IMR-90 (cell line): Measurements from ENCODE around the gene CYP2A7. TPM values are rescaled to one million over a fixed set of nuclear protein-coding genes. Genes with fewer than 3 reads are reported as not detected.

ENCODE experiments used
- ATAC-seq: fragments of 200-7000 bp; cut with Tn5 transposase; 2 replicates; pipeline ENCODE4 v1.9.1; 2020; ENCODE audit warnings: low read depth, mild to moderate bottlenecking, moderate library complexity
- BruUV-seq: library from RNA; stranded (reverse); fragments of 400-500 nt; replicated peaks from 2 replicates; lab custom pipeline; 2021; lab: Mats Ljungman, UMichigan
- CTCF ChIA-PET: fragments of 300-600 bp; formaldehyde crosslinking; extraction: SDS; loops from one replicate; lab custom pipeline; 2021; ENCODE audit warnings: antibody characterized with exemption; lab: Yijun Ruan, JAX
- POLR2A ChIA-PET: fragments of 300-600 bp; sonication (Branson Sonifier 250); formaldehyde crosslinking; loops from one replicate; lab custom pipeline; 2022; ENCODE audit warnings: antibody characterized with exemption; ENCODE audit not compliant: unreplicated experiment; lab: Charles Lee
- DNase-seq: peaks from one replicate; pipeline ENCODE4 v3.0.0; 2013
- H2AFZ ChIP-seq: replicated peaks from 2 replicates; pipeline ENCODE3; 2013; ENCODE audit warnings: low read length, mild to moderate bottlenecking; ENCODE audit not compliant: poor library complexity
- H2AK5ac ChIP-seq: 2 replicates; pipeline ENCODE4 v1.6.1; 2013; ENCODE audit warnings: low read depth, low read length, inconsistent platforms
- H2AK9ac ChIP-seq: replicated peaks from 2 replicates; pipeline ENCODE3; 2013; ENCODE audit warnings: mild to moderate bottlenecking, low read depth, low read length, moderate library complexity; ENCODE audit not compliant: poor library complexity
- H2BK120ac ChIP-seq: 2 replicates; pipeline ENCODE4 v1.6.1; 2013; ENCODE audit warnings: low read depth, low read length, inconsistent platforms
- H2BK15ac ChIP-seq: 3 replicates; pipeline ENCODE4 v1.6.1; 2013; ENCODE audit warnings: low read depth, low read length, inconsistent platforms
- H2BK20ac ChIP-seq: 2 replicates; pipeline ENCODE4 v1.6.1; 2013; ENCODE audit warnings: low read depth, mild to moderate bottlenecking, inconsistent platforms, low read length, moderate library complexity
- H2BK5ac ChIP-seq: 2 replicates; pipeline ENCODE4 v1.6.1; 2013; ENCODE audit warnings: mild to moderate bottlenecking, low read depth, low read length, inconsistent platforms; ENCODE audit not compliant: poor library complexity, severe bottlenecking
- H3K14ac ChIP-seq: replicated peaks from 2 replicates; pipeline ENCODE4 v1.6.1; 2013; ENCODE audit warnings: low read depth, low read length, inconsistent platforms
- H3K18ac ChIP-seq: 2 replicates; pipeline ENCODE4 v1.6.1; 2013; ENCODE audit warnings: low read depth, low read length, control low read depth
- H3K23ac ChIP-seq: 2 replicates; pipeline ENCODE4 v1.6.1; 2013; ENCODE audit warnings: low read depth, low read length, inconsistent platforms
- H3K27ac ChIP-seq: 2 replicates; pipeline ENCODE4 v1.5.1; 2013; ENCODE audit warnings: mild to moderate bottlenecking, control low read depth, low read length; ENCODE audit not compliant: insufficient read depth
- H3K27me3 ChIP-seq: 2 replicates; pipeline ENCODE4 v1.6.1; 2013; ENCODE audit warnings: low read length; ENCODE audit not compliant: control insufficient read depth, insufficient read depth
- H3K36me3 ChIP-seq: 2 replicates; pipeline ENCODE4 v1.6.1; 2013; ENCODE audit warnings: low read length, mixed read lengths; ENCODE audit not compliant: control insufficient read depth, insufficient read depth
- H3K4ac ChIP-seq: 2 replicates; pipeline ENCODE4 v1.6.1; 2013; ENCODE audit warnings: low read depth, low read length, inconsistent platforms
- H3K4me1 ChIP-seq: 2 replicates; pipeline ENCODE4 v1.6.1; 2013; ENCODE audit warnings: low read length, mixed read lengths; ENCODE audit not compliant: control insufficient read depth, insufficient read depth
- H3K4me2 ChIP-seq: 2 replicates; pipeline ENCODE4 v1.6.1; 2013; ENCODE audit warnings: low read depth, mild to moderate bottlenecking, control low read depth, low read length, moderate library complexity
- H3K4me3 ChIP-seq: 2 replicates; pipeline ENCODE4 v1.5.1; 2013; ENCODE audit warnings: low read depth, mild to moderate bottlenecking, control low read depth, low read length, moderate library complexity; ENCODE audit not compliant: insufficient read depth
- H3K56ac ChIP-seq: 2 replicates; pipeline ENCODE4 v1.6.1; 2013; ENCODE audit warnings: low read length, inconsistent platforms; ENCODE audit not compliant: insufficient read depth; ENCODE audit errors: extremely low read depth
- H3K79me1 ChIP-seq, 2 experiments: 2 replicates each; pipeline ENCODE4 v1.6.1; 2013; ENCODE audit warnings: low read length in 2 of 2, inconsistent platforms in 1 of 2, low read depth in 1 of 2
- H3K9ac ChIP-seq: 2 replicates; pipeline ENCODE4 v1.6.1; 2013; ENCODE audit warnings: low read depth, low read length, control low read depth
- H3K9me1 ChIP-seq: 2 replicates; pipeline ENCODE4 v1.6.1; 2013; ENCODE audit warnings: low read length, inconsistent platforms; ENCODE audit not compliant: insufficient read depth
- H3K9me3 ChIP-seq: 2 replicates; pipeline ENCODE4 v1.6.1; 2013; ENCODE audit warnings: low read length; ENCODE audit not compliant: control insufficient read depth, insufficient read depth
- H4K20me1 ChIP-seq: 2 replicates; pipeline ENCODE4 v1.6.1; 2013; ENCODE audit warnings: low read length, inconsistent platforms; ENCODE audit not compliant: insufficient read depth
- H4K5ac ChIP-seq: 2 replicates; pipeline ENCODE4 v1.6.1; 2013; ENCODE audit warnings: mild to moderate bottlenecking, low read depth, low read length, control low read depth
- H4K8ac ChIP-seq, 2 experiments: 2 replicates each; pipeline ENCODE4 v1.6.1; 2013; ENCODE audit warnings: low read depth in 2 of 2, low read length in 2 of 2, control low read depth in 1 of 2, inconsistent platforms in 1 of 2
- H4K91ac ChIP-seq: 2 replicates; pipeline ENCODE4 v1.6.1; 2013; ENCODE audit warnings: low read depth, low read length, inconsistent platforms; ENCODE audit not compliant: insufficient read depth
- BHLHE40 ChIP-seq: fragments of 150-350 bp; IDR thresholded peaks from 2 replicates; pipeline ENCODE4 v1.6.1; 2016; ENCODE audit warnings: mild to moderate bottlenecking, low read depth, low read length
- CEBPB ChIP-seq: IDR thresholded peaks from 2 replicates; pipeline ENCODE4 v1.6.1; 2012; ENCODE audit warnings: low read depth, low read length, improper control_type of control experiment
- FOS ChIP-seq: fragments of 150-350 bp; IDR thresholded peaks from 2 replicates; pipeline ENCODE4 v1.6.1; 2016; ENCODE audit warnings: low read depth, low read length
- MAFK ChIP-seq: IDR thresholded peaks from 2 replicates; pipeline ENCODE4 v1.6.1; 2012; ENCODE audit warnings: low read depth, low read length, improper control_type of control experiment
- MXI1 ChIP-seq: IDR thresholded peaks from 2 replicates; pipeline ENCODE4 v1.6.1; 2012; ENCODE audit warnings: low read depth, mild to moderate bottlenecking, low read length, moderate library complexity, borderline replicate concordance
- NFE2L2 ChIP-seq: fragments of 150-350 bp; IDR thresholded peaks from 2 replicates; pipeline ENCODE4 v1.6.1; 2016; ENCODE audit warnings: low read depth, mild to moderate bottlenecking, low read length
- POLR2A ChIP-seq: IDR thresholded peaks from 2 replicates; pipeline ENCODE4 v1.6.1; 2012; ENCODE audit warnings: mild to moderate bottlenecking, low read depth, low read length
- RAD21 ChIP-seq: IDR thresholded peaks from 2 replicates; pipeline ENCODE4 v1.6.1; 2012; ENCODE audit warnings: low read length, improper control_type of control experiment
- RCOR1 ChIP-seq: IDR thresholded peaks from 2 replicates; pipeline ENCODE4 v1.6.1; 2012; ENCODE audit warnings: mild to moderate bottlenecking, low read length, improper control_type of control experiment; ENCODE audit not compliant: insufficient replicate concordance
- SMC3 ChIP-seq: fragments of 150-350 bp; IDR thresholded peaks from 2 replicates; pipeline ENCODE4 v1.6.1; 2016; ENCODE audit warnings: low read depth, mild to moderate bottlenecking, antibody characterized with exemption, low read length, moderate library complexity
- WGBS, 2 experiments: methylation state at CpG; one replicate each; pipeline versions ENCODE4 v1.1.5 to v1.1.7; 2013; ENCODE audit warnings: missing lambda C conversion rate in 2 of 2; ENCODE audit not compliant: insufficient read length in 1 of 2; ENCODE audit errors: extremely low coverage in 2 of 2; 5-methylcytosine and 5-hydroxymethylcytosine counted together
- dilution Hi-C: fragments of 300-500 bp; cut with HindIII; formaldehyde crosslinking; loops from one replicate; pipeline ENCODE4 v1.14.3; 2018; ENCODE audit warnings: low sequenced_read_pairs; ENCODE audit not compliant: unreplicated experiment
- in situ Hi-C: fragments of 300-500 bp; cut with MboI; formaldehyde crosslinking; loops from 3 replicates; pipeline ENCODE4 v1.14.3; 2019; ENCODE audit warnings: low sequenced_read_pairs, inconsistent platforms, mixed read lengths
- intact Hi-C: fragments of 100-400 bp; cut with micrococcal nuclease; formaldehyde crosslinking; loops from 2 replicates; pipeline ENCODE4 v1.10.0; 2022
- polyA plus RNA-seq, 3 experiments: library from polyadenylated mRNA; depleted of rRNA; stranded (reverse); fragments of >200 nt; gene quantifications; 2 replicates each; pipeline ENCODE4 v1.2.3, GENCODE V29; 2012; ENCODE audit warnings: low replicate concordance in 1 of 3
- total RNA-seq: library from RNA; depleted of rRNA; stranded (reverse); fragments of >200 nt; gene quantifications from 2 replicates; pipeline ENCODE4 v1.2.3, GENCODE V29; 2012
- TF ChIP-seq, protein P1 (sequence below): fragments of 150-350 bp; IDR thresholded peaks from 2 replicates; pipeline ENCODE4 v1.6.1; 2017; ENCODE audit warnings: mild to moderate bottlenecking, antibody characterized with exemption, low read length, low read depth

Gene CYP2A7
- total and polyA plus RNA-seq, 2 of the 4 experiments (the other 2 are of a cell fraction) = not detected

DNA sequence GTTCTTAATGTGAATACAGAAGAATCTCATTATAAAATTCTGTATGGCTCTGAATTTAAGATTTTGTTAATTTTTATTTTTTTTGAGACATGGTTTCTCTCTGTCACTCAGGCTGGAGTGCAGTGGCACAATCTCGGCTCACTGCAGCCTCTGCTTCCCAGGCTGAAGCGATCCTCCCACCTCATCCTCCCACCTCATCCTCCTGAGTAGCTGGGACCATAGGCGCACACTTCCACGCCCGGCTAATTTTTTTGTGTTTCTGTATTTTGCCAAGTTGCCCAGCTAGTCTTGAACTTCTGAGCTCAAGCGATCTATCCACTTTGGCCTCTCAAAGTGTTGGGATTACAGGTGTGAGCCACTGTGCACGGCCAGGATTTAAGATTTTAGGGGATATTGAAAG is 14.3 kb downstream of the CYP2A7 start:
- in situ Hi-C loops (no loop called here), dilution Hi-C loops (no loop called here), intact Hi-C loops (no loop called here)
- Histone ChIP-seq H2BK15ac (no peak overlapping the region), H2AK9ac (no peak overlapping the region), H3K4me2 (no peak overlapping the region), H3K4ac (no peak overlapping the region), H3K4me3 (no peak overlapping the region), H3K56ac (no peak overlapping the region), H2BK120ac (no peak overlapping the region), H2AFZ (no peak overlapping the region), H2BK5ac (no peak overlapping the region), H3K18ac (no peak overlapping the region), H3K27ac (no peak overlapping the region), H3K9me3 (no peaks in the 10 kb centered on the region), H3K79me1 (no peaks in the 10 kb centered on the region), H2AK5ac (no peak overlapping the region), H4K8ac (no peak overlapping the region), H3K9ac (no peak overlapping the region), H3K36me3 (no peaks in the 10 kb centered on the region), H3K14ac (no peak overlapping the region), H3K4me1 (no peaks in the 10 kb centered on the region), H2BK20ac (no peak overlapping the region), H4K91ac (no peak overlapping the region), H3K9me1 (no peaks in the 10 kb centered on the region), H3K23ac (no peak overlapping the region), H3K27me3 (peaks cover 2% of the 10 kb centered on the region; the same call in 1 of the 2 replicates), H4K20me1 (no peaks in the 10 kb centered on the region), H4K5ac (no peak overlapping the region)
- BruUV-seq = no TSS peak
- WGBS, 2 experiments = 76% methylated on average over 5 of the region's 7 CpGs; no CpG with 5 or more reads in 1 of the 2 experiments
- CTCF ChIA-PET = no interaction called here
- no peak for ATAC-seq
- POLR2A ChIA-PET = no interaction called here
- no peak for DNase-seq
- TF ChIP-seq MAFK (no peak), RAD21 (no peak), SMC3 (no peak), POLR2A (no peak), RCOR1 (no peak), NFE2L2 (no peak), MXI1 (no peak), FOS (no peak), BHLHE40 (no peak), CEBPB (no peak)
- TF ChIP-seq, protein P1, sequence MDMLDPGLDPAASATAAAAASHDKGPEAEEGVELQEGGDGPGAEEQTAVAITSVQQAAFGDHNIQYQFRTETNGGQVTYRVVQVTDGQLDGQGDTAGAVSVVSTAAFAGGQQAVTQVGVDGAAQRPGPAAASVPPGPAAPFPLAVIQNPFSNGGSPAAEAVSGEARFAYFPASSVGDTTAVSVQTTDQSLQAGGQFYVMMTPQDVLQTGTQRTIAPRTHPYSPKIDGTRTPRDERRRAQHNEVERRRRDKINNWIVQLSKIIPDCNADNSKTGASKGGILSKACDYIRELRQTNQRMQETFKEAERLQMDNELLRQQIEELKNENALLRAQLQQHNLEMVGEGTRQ = no peak
